GM19328 (cell line): ENCODE data around the gene CTRL.
"Not testable (repeated sequence)": the region's sequence is repeated elsewhere in the genome, so short reads cannot be mapped to it uniquely, and the experiment has no call there.

Experiments
- ATAC-seq: cut with Tn5 transposase; IDR thresholded peaks from one replicate; pipeline ENCODE4 v1.9.1; 2021; ENCODE audit warnings: mild to moderate bottlenecking, moderate library complexity; ENCODE audit not compliant: unreplicated experiment

Gene CTRL

GRCh38 chr16:67927131-67927941 is 4.3 kb downstream of the CTRL start:
- ATAC-seq: no peak

GRCh38 chr16:67926181-67926750 is 5.4 kb downstream of the CTRL start:
- no peak for ATAC-seq

GRCh38 chr16:67924140-67924906 is 7.3 kb downstream of the CTRL start:
- no peak for ATAC-seq

- no peak for ATAC-seq
Observed at GRCh38 chr16:67923414-67924116, 8.1 kb downstream of the CTRL start.

GRCh38 chr16:67922740-67923139 is 8.9 kb downstream of the CTRL start:
- ATAC-seq: no peak

- no peak for ATAC-seq
Observed at GRCh38 chr16:67922221-67922620, 9.4 kb downstream of the CTRL start.

GRCh38 chr16:67919622-67920221 is 11.9 kb downstream of the CTRL start:
- no peak for ATAC-seq

GRCh38 chr16:67917852-67918236 is 13.8 kb downstream of the CTRL start:
- ATAC-seq: no peak

GRCh38 chr16:67917140-67917851 is 14.4 kb downstream of the CTRL start:
- no peak for ATAC-seq

GRCh38 chr16:67915831-67916723 is 15.6 kb downstream of the CTRL start:
- ATAC-seq: no peak

- ATAC-seq: not testable (repeated sequence)
Observed at GRCh38 chr16:67915496-67915769, 16.2 kb downstream of the CTRL start.

GRCh38 chr16:67914758-67915495 is 16.7 kb downstream of the CTRL start:
- ATAC-seq: no peak

- no peak for ATAC-seq
Observed at GRCh38 chr16:67910158-67910557, 21.5 kb downstream of the CTRL start.

GRCh38 chr16:67909056-67909742 is 22.5 kb downstream of the CTRL start:
- no peak for ATAC-seq

- no peak for ATAC-seq
Observed at GRCh38 chr16:67907397-67908180, 24.1 kb downstream of the CTRL start.

- ATAC-seq: no peak
Observed at GRCh38 chr16:67902831-67903230, 28.8 kb downstream of the CTRL start.

GRCh38 chr16:67901734-67902133 is 29.9 kb downstream of the CTRL start:
- no peak for ATAC-seq
